ENCODE measurements around the gene RXRA. TPM values are rescaled to one million over a fixed set of nuclear protein-coding genes. Genes with fewer than 3 reads are reported as not detected.
A peak's percentile ranks its signal among the peaks of the same experiment; 100 is the strongest.

The RXRA gene
- total and polyA plus RNA-seq, 12 donors, result 5.5 to 114 (median 71.3) TPM

DNA sequence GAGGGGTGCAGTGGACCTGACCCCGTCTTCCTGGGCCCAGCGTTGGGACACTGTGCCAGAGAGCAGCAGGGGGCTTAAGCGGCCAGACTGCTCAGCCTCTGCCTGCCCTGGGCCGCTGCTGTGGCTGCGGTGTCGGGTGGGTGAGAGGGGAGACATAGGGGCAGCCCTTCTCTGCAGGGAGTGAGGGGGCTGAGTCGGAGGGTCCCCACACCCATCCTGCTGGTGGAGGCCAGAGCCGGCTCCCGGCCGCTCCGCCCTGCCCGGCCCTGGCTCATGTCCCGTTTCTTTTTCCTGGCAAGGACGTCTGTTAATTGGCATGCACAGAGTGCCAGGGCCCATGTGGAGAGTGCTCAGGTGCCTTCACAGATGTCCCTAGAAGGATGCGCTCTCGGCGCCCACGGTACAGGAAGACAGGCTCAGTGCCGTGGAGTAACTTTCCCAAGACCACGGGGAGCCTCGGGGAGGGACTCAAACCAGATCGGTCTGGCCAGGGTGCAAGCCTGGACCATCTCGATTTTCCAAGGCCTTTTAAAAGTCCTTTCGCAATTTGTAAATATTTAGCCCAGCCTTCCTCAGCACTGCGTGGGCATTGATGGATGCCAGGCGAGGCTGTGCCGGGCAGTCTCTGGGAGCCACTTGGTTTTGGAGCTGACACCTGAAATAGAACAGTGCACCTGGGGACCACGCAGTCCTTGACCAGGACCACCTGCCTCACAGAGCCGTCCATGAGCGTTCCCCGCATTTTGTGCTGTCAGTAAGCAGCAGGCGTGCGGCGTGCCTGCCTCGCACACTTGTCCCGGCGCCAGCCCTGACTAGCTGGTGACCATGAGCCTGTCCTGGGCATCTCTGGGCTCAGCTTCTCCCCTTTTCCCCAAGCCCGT is 60.9 kb downstream of the RXRA start:
- Histone ChIP-seq H3K27ac (peak overlapping the region; percentile 20 to 99 (median 61)), H3K27me3 (no peaks in the 10 kb centered on the region), H3K4me3 (no peak overlapping the region), H3K9me3 (replicated peaks in 1 of 3) (no peaks in the 10 kb centered on the region), H3K36me3 (replicated peaks in 1 of 2) (no peaks in the 10 kb centered on the region), H3K4me1 (replicated peaks in 1 of 2) (peaks cover 41 to 96% of the 10 kb centered on the region in 2 donors)
- intact Hi-C loops (cut with DNase I), result loop anchor here (10.0 kb wide), 1 partner anchor 48 kb away; no protein-coding TSS in a partner anchor
- WGBS, 4 donors, result 26 to 49% (median 40%) methylated on average over 23 to 38 of the region's 38 CpGs
- peak in 6 of 7 donors; percentile 73 to 84 (median 80) for DNase-seq
- TF ChIP-seq POLR2A (IDR thresholded peaks at IDR 0.05) (no peak), CTCF (IDR thresholded peaks at IDR 0.05) (no peak)

DNA sequence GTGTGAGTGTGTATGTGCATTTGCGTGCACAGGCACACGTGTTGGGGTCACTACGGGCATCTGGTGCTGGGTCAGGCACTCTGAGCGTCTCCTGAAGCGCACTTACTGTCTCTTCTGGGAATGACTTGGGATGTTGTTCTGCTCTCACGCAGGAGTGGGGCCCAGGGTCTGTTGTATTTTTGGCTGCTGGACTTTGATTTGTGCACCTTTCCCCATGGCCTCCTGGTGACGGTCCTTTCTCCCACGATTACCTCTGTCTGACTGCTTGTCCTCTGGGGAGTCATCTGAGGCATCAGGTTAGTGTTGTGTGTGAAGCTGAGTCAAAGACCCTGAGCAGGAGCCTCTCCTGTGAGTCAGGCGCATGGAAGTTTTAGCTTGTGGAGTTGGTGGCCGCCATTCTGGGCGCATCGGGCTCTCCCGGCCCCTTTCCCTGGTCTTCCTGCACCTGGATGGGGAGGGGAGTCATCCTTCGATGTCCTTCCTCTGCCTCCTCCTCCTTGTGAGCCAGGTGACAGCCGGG is 62.1 kb downstream of the RXRA start:
- no peaks in the 10 kb centered on the region for H3K36me3 ChIP-seq (replicated peaks in 1 of 2)
- H3K4me3 ChIP-seq, result no peak overlapping the region
- peak overlapping the region in 4 of 5 donors; percentile 39 to 99 (median 72) for H3K27ac ChIP-seq
- peak in 5 of 7 donors; percentile 42 to 72 (median 65) for DNase-seq
- intact Hi-C loops (cut with DNase I), result loop anchor here (10.0 kb wide), 1 partner anchor 46 kb away; no protein-coding TSS in a partner anchor
- no peaks in the 10 kb centered on the region for H3K27me3 ChIP-seq
- no peak for TF ChIP-seq CTCF (IDR thresholded peaks at IDR 0.05)
- TF ChIP-seq POLR2A (IDR thresholded peaks at IDR 0.05), result peak in 1 of 2 donors; percentile 18
- no peaks in the 10 kb centered on the region for H3K9me3 ChIP-seq (replicated peaks in 1 of 3)
- H3K4me1 ChIP-seq (replicated peaks in 1 of 2), result peaks cover 35 to 86% of the 10 kb centered on the region in 2 donors
- 40 to 67% (median 66%) methylated on average over 7 to 15 of the region's 15 CpGs for WGBS, 4 donors

- Histone ChIP-seq H3K4me1 (replicated peaks in 1 of 2) (peaks cover 35 to 80% of the 10 kb centered on the region in 2 donors), H3K4me3 (no peak overlapping the region), H3K36me3 (replicated peaks in 1 of 2) (no peaks in the 10 kb centered on the region), H3K27me3 (no peaks in the 10 kb centered on the region), H3K27ac (peak overlapping the region in 4 of 5 donors; percentile 39 to 99 (median 72)), H3K9me3 (replicated peaks in 1 of 3) (no peaks in the 10 kb centered on the region)
- 84 to 90% (median 85%) methylated on average over 12 to 17 of the region's 17 CpGs for WGBS, 4 donors
- intact Hi-C loops (cut with DNase I), result loop anchor here (10.0 kb wide), 1 partner anchor 46 kb away; no protein-coding TSS in a partner anchor
- TF ChIP-seq CTCF (IDR thresholded peaks at IDR 0.05) (no peak), POLR2A (IDR thresholded peaks at IDR 0.05) (no peak)
- DNase-seq, result no peak
Observed at GRCh38 chr9:134388976-134389375, 62.7 kb downstream of the RXRA start.

DNA sequence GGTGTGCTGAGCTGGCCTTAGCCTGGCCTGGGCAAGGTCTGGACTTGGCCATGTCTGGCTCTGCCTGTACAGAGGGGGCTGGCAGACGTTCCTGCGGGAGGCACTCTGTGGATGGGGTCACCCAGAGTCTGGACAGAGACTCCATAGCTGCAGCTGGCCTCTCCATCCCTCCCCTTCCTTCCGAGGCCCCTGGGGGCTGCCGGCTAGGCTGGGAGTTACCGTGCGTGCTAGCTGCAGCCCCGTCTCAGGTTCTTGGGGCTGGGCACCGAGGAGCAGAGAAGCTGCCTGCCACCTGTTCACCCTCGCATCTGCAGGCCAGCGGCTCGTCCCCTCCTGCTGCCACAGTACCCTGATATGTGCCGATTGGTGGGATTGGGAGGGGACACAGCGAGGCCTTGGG is 63.4 kb downstream of the RXRA start:
- no peak for TF ChIP-seq CTCF (IDR thresholded peaks at IDR 0.05)
- no peak for TF ChIP-seq POLR2A (IDR thresholded peaks at IDR 0.05)
- no peak overlapping the region for H3K4me3 ChIP-seq
- H3K4me1 ChIP-seq (replicated peaks in 1 of 2), result peaks cover 35 to 78% of the 10 kb centered on the region in 2 donors
- H3K27me3 ChIP-seq, result no peaks in the 10 kb centered on the region
- H3K9me3 ChIP-seq (replicated peaks in 1 of 3), result no peaks in the 10 kb centered on the region
- no peaks in the 10 kb centered on the region for H3K36me3 ChIP-seq (replicated peaks in 1 of 2)
- H3K27ac ChIP-seq, result peak overlapping the region in 3 of 5 donors; percentile 61 to 99 (median 84)
- intact Hi-C loops (cut with DNase I), result loop anchor here (10.0 kb wide), 1 partner anchor 45 kb away; no protein-coding TSS in a partner anchor
- DNase-seq, result no peak
- 63 to 80% (median 75%) methylated on average over 7 to 13 of the region's 13 CpGs for WGBS, 4 donors

Measured in adrenal gland (tissue), 12 donors.